ENCODE data around the gene DTX3.
"Not testable (repeated sequence)": the region's sequence is repeated elsewhere in the genome, so short reads cannot be mapped to it uniquely, and the experiment has no call there.

Gene DTX3

DNA sequence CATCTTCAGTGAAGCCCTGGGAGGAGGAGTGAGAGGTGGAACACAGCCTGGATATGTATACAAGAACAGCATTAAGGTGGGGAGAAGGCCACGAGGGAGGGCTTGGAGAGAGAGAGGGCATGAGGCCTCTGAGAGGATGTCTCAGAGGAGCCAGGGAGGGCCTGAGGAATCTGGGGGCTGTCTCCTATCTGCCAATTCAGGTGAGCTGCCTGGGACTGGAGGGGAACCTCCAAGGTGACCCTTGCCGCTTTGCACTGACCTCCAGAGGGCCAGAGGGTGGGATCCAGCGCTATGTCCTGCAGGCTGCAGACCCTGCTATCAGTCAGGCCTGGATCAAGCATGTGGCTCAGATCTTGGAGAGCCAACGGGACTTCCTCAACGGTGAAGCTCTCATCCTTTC lies 11.0 kb downstream of the DTX3 start:
- H3K36me3 ChIP-seq (replicated peaks): no peaks in the 10 kb centered on the region
- peaks cover 13% of the 10 kb centered on the region for H3K27me3 ChIP-seq (replicated peaks)

DNA sequence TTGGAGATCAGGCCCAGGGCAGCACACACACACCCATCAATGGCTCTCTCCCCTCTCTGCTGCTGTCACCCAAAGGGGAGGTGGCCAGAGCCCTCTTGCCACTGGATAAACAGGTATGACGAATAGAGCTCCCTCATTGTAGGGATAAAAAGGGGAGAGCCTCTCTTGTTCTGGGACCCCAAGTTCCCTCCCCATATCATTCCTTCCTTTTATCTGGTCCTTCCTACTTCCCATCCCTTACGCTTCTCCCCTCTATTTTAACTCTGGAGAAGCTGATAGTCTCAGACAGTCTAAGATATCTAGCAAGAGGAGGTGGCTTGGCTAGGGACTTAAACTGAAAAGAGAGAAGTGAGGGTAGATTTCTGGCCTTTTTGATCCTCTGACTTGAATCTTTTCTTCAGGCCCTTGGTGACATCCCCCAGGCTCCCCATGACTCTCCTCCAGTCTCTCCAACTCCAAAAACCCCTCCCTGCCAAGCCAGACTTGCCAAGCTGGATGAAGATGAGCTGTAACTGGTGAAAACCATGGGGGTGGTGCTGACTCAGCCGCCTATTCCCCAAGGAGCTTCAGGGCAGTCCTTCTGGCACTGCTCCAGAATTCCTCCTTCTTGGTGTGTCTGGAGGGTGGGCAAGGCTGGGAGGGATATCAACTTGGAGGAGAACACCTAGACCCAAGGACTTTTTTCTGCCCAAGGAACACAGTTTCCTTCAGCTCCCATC lies 11.9 kb downstream of the DTX3 start:
- in situ Hi-C loops (cut with HindIII; ENCODE audit: low pct_ligation_motif_present, low sequenced_read_pairs): no loop called here

More for the DNA sequence above, 11.0 kb downstream of the DTX3 start:
- no peak for DNase-seq
- TF ChIP-seq, protein P1, sequence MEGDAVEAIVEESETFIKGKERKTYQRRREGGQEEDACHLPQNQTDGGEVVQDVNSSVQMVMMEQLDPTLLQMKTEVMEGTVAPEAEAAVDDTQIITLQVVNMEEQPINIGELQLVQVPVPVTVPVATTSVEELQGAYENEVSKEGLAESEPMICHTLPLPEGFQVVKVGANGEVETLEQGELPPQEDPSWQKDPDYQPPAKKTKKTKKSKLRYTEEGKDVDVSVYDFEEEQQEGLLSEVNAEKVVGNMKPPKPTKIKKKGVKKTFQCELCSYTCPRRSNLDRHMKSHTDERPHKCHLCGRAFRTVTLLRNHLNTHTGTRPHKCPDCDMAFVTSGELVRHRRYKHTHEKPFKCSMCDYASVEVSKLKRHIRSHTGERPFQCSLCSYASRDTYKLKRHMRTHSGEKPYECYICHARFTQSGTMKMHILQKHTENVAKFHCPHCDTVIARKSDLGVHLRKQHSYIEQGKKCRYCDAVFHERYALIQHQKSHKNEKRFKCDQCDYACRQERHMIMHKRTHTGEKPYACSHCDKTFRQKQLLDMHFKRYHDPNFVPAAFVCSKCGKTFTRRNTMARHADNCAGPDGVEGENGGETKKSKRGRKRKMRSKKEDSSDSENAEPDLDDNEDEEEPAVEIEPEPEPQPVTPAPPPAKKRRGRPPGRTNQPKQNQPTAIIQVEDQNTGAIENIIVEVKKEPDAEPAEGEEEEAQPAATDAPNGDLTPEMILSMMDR (IDR thresholded peaks at IDR 0.05; ENCODE audit: low read depth, low read length, missing control alignments): no peak
- in situ Hi-C loops (cut with HindIII; ENCODE audit: low pct_ligation_motif_present, low sequenced_read_pairs): no loop called here
- H3K27ac ChIP-seq: no peak overlapping the region
- H3K4me3 ChIP-seq (ENCODE audit: low read depth, low read length): no peak overlapping the region

DNA sequence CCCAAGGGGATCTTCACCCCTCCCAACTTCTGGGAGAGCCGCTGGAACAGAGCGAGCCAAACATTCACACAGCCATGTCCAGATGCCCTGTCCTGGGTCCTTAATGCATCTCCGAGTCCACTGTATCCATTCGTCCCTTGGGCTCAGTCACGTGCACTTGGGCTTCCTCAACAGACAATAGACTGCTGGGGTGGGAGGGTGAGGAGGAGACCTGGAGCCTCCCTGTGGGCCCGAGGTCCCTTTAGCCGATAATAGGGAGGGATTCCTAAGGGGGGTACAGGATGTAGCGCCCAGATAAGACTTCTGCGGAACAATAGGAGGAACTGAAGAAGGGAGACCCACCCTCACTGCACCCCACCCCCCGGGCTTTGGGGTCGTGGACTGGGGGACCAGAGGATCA lies 13.3 kb downstream of the DTX3 start:
- in situ Hi-C loops (cut with HindIII; ENCODE audit: low pct_ligation_motif_present, low sequenced_read_pairs): no loop called here
- TF ChIP-seq, protein P1 (IDR thresholded peaks at IDR 0.05; ENCODE audit: low read depth, low read length, missing control alignments): no peak
- H3K27ac ChIP-seq: no peak overlapping the region
- DNase-seq: no peak
- H3K36me3 ChIP-seq (replicated peaks): no peaks in the 10 kb centered on the region
- no peak overlapping the region for H3K4me3 ChIP-seq (ENCODE audit: low read depth, low read length)
- H3K27me3 ChIP-seq (replicated peaks): peaks cover 30% of the 10 kb centered on the region

More for the DNA sequence above, 11.9 kb downstream of the DTX3 start:
- Histone ChIP-seq H3K36me3 (replicated peaks) (no peaks in the 10 kb centered on the region), H3K27ac (no peak overlapping the region), H3K27me3 (replicated peaks) (peaks cover 22% of the 10 kb centered on the region), H3K4me3 (ENCODE audit: low read depth, low read length) (no peak overlapping the region)
- peak; percentile 47 for DNase-seq
- TF ChIP-seq, protein P1 (IDR thresholded peaks at IDR 0.05; ENCODE audit: low read depth, low read length, missing control alignments): no peak

DNA sequence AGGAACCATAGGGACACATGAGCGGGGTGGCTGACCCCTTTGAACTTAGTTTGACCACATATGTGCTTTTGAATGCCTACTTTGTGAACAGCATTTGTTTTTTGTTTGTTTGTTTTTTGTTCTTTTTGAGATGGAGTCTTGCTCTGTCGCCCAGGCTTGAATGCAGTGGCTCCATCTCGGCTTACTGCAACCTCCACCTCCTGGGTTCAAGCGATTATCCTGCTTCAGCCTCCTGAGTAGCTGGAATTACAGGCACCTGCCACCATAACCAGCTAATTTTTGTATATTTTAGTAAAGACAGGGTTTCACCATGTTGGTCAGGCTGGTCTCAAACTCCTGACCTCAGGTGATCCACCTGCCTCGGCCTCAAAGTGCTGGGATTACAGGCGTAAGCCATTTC lies 13.8 kb downstream of the DTX3 start:
- H3K36me3 ChIP-seq (replicated peaks); DNase-seq; H3K27ac ChIP-seq; H3K4me3 ChIP-seq (ENCODE audit: low read depth, low read length); in situ Hi-C loops (cut with HindIII; ENCODE audit: low pct_ligation_motif_present, low sequenced_read_pairs): not testable (repeated sequence)
- H3K27me3 ChIP-seq (replicated peaks): peaks cover 30% of the 10 kb centered on the region

DNA sequence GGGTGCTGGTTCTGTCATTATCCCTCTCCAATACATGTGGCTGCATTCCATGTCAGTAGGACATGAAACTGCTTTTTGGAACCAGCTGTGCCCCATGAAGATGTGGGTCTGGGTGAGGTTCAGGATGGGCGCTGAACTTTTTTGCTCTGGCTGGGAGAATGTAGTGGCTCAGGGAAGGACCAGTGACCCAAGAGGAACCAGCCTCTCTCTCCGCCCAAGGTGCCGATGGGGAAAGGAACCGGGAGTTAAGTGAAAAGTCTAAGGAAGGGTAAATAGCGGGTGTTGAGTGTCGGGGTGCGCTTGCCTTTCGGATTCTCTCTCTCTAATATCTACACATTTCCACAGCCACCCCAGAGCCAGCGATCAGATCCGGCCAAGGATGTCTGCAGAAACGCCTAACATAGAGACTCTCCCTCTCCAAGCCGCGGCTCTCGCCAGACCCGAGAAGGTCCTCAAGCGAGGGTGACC lies 14.4 kb downstream of the DTX3 start:
- H3K4me3 ChIP-seq (ENCODE audit: low read depth, low read length): no peak overlapping the region
- H3K27me3 ChIP-seq (replicated peaks): peaks cover 30% of the 10 kb centered on the region
- H3K36me3 ChIP-seq (replicated peaks): no peaks in the 10 kb centered on the region
- TF ChIP-seq, protein P1 (IDR thresholded peaks at IDR 0.05; ENCODE audit: low read depth, low read length, missing control alignments): no peak
- H3K27ac ChIP-seq: no peak overlapping the region
- in situ Hi-C loops (cut with HindIII; ENCODE audit: low pct_ligation_motif_present, low sequenced_read_pairs): no loop called here
- no peak for DNase-seq

DNA sequence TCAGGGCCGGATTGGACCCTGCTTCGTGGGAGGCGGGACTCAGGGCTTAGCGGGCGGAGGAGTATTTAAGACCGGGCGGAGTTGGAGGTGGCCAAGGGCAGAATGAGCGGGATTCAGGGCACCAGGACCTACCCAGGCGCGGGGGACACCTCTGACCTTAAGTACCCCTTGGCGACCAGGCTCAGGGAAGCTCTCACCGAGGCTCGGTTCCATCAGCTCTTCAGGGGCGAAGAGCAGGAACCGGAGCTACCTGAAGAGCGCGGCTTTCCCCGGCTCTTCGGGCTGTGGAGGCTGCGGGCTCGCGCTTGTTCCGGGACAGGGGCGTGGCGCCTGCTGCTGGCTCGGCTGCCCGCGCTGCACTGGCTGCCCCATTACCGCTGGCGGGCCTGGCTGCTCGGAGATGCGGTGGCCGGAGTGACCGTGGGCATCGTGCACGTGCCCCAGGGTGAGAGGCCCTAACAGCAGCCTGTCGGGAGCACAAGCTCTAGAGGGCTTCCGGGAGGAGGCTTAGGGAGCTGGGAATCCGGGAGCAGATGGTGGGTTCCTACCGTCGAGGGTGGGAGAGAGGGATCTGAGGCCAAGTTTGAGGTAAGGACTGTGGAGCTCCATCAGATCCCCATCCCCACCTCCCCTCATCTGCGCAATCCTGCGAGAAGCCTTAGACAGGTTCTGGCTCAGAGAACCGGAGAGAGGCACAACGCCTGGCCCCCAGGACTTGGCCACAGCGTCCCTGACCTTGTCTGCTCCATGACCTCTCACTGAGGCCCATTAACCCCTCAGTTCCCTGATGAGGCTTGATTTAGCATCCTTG lies 15.0 kb downstream of the DTX3 start:
- TF ChIP-seq, protein P1 (IDR thresholded peaks at IDR 0.05; ENCODE audit: low read depth, low read length, missing control alignments): no peak
- H3K36me3 ChIP-seq (replicated peaks): no peaks in the 10 kb centered on the region
- no peak overlapping the region for H3K27ac ChIP-seq
- no peak for DNase-seq
- in situ Hi-C loops (cut with HindIII; ENCODE audit: low pct_ligation_motif_present, low sequenced_read_pairs): no loop called here
- peaks cover 35% of the 10 kb centered on the region for H3K27me3 ChIP-seq (replicated peaks)
- no peak overlapping the region for H3K4me3 ChIP-seq (ENCODE audit: low read depth, low read length)

All from brain microvascular endothelial cell (primary cell).